Stimulated activated CD8-positive, alpha-beta memory T cell treated with anti-CD3 and anti-CD28 coated beads, Interleukin-7, amount 100 ng/mL, for 4 hours (primary cell): ENCODE results near the gene TSSK6.

Experiments used
- DNase-seq, 2 donors: peaks; one replicate each; pipeline ENCODE4 v3.0.0-alpha.2; 2020; ENCODE audit warnings: low read depth in 2 of 2

TSSK6 gene

DNA sequence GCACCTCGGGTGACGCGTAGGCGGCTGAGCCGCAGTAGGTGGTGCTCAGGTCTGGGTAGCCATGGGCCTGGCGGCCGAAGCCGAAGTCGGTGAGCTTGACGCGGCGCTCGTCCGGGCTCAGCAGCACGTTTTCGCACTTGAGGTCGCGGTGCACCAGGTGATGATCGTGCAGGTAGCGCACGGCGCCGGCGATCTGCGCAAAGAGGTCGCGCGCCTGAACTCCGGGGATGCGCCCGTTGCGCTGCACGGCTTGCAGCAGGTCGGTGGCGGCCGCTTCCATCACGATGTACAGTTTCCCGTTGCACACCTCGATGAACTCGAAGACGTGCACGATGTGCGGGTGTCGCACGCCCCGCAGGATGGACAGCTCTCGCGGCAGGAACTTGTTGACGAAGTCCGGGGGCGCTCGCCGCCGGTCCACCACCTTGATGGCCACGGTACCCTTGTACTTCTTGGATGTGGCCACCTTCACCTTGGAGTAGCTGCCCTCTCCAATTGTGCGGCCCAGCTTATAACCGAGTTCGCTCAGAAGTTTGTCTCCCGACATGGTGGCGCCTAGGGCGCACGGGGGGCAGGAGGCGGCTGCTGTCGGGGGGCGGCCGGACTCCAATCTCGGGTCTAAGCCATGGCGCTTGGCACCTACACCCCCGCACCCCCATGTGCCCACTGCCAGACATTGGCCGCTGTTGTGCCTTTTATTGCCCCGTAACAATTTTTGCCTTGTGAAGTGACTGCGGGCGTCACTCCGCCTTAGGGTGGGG, at the start of gene TSSK6:
TSS of gene TSSK6 (minus strand) at position 668 of the 761 bp plus-strand sequence. CDS start at position 547, 121 bp downstream.
- no peak for DNase-seq

DNA sequence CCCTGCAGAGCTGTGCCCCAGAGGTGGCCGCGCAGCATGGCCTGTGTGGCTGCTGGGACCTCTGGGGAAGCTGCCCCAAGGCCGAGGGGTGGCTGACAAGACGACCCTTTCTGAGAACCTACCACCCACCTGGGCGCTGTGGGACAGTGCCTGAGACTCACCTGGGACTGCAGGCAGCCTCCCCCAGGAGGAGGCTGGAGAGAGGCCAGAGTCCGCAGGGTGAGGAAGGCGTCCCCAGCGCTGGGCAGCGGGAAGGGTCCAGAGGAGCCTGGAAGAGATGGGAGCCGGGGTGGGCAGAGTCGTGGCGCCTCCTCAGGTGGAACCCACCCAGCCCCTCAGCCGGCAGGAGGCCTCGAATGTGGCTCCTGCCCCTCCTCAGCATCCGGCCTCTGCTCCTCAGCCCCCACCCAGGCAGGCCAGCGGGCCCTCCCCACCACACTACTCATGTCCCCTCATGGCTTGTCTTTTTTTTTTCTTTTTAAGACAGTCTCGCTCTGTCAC, 48.0 kb upstream of the TSSK6 start:
- no peak for DNase-seq

DNA sequence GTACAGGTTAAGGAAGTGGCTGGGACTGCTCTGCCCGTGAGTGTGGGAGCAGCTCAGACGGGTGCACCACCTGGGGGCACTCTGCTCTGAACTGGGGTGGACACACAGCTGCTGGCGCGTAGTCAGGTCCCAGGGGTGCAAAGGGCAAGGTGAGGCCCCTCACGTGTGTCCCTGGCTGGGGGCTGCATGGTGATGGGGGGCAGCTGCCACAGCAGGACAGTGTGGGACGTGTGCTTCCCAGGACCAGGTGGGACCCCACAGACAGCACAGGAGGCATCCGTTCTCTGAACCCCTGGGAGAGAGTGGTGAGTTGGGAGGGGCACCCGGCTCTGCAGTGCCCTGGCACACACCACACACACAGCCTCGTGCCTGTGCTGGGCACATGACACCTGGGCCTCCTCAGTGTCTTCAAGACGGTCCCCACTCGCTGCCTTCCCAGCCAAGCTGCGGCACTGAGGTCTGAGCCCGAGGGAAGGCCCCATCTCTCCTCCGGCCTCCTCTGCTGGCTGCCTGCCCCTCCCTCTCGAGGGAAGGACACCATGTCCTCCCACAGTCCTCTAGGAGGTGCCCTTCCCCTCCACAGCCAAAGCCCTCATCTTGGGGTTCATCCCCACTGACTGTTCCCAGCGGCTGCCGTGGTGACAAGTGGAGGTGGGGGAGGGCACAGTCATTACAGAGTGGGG, 47.5 kb upstream of the TSSK6 start:
- peak; percentile 22 to 30 for DNase-seq

DNA sequence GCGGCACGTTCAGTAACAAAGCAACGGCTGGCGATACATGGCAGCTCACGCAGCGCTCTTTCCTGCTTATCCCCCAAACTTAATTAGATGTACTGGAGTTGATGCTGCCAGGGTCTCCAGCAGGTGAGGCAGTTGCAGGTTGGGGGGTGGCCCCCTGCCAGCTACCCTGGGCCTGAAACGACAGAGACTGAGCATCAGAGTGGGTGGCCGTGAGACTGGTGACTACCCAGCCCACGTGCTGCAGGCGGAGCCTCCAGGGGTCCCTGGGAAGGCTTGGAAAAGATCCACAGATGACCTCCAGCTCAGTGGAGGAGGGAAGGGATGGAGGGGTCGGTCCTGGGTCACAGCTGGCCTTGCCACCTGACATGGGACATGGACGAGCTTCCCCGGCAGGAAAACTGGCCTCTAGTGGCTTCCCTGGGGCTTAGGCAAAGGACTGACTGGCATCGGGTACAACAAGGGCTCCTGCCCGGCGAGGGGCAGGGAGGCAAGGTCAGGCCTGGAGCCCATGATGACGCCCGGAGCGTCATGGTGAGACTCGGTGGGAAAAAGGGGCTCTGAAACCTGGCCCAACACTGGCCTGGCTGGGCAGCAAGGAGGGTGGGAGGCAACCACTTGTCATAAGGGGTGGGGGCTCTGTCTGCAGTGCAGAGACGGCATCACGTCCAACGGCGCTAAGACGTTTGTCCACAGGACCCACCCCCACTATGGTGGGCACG, 46.8 kb upstream of the TSSK6 start:
- DNase-seq = no peak

DNA sequence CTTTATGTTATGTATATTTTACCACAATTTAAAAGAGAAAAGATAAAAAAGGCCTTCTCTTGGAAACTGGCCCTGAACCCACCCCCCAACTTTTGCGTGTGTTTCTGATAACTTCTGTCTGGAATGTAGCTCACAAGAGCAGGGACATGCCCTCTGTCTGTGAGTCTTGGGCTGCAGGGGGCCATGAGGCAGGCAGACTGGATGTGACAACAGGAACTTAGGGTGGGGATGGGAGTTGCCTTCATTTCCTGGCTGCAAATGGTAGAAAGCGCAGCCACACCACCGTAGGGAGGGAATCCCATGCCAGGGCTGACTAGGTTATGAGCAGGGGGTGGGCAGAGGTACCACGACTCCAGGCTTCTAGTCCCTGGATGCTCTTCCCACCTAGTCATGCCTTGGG, 44.6 kb upstream of the TSSK6 start:
- no peak for DNase-seq

DNA sequence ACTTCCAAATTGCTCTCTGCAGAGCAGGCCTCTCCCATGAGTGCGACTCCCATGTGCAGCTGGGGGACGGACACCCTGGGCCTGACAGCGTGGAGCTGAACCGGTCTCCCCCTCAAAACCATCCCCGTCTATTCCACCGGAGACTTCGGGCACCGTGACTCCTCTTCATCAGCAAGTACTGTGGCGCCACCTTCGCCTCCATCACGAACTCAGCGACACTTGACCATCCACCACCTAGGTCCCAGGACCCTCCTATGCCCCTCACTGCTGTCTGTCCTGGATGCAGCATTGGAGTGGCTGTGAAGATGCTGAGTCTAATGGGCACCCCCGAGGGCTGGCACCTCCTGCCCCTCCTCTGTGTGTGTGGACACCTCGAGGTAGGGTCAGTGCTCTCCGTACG, 43.3 kb upstream of the TSSK6 start:
- no peak for DNase-seq

DNA sequence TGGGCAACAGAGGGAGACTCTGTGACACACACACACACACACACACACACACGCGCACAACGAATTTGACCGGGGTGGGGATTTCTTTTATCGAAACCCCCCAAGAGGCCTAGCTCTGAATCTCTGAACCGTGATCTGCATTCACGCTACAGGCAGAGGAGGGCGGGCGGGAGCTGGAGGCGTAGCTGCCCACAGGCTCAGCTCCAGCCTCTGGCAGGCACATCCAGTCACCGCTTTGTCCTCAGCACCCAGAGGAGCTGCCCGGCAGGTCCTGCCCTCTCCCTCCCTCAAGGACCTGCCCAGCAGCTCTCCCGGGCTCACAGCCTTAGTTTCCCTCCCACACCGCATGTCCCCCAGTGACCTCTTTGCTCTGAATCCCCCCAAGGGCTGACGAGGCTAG, 42.7 kb upstream of the TSSK6 start:
- DNase-seq = no peak

DNA sequence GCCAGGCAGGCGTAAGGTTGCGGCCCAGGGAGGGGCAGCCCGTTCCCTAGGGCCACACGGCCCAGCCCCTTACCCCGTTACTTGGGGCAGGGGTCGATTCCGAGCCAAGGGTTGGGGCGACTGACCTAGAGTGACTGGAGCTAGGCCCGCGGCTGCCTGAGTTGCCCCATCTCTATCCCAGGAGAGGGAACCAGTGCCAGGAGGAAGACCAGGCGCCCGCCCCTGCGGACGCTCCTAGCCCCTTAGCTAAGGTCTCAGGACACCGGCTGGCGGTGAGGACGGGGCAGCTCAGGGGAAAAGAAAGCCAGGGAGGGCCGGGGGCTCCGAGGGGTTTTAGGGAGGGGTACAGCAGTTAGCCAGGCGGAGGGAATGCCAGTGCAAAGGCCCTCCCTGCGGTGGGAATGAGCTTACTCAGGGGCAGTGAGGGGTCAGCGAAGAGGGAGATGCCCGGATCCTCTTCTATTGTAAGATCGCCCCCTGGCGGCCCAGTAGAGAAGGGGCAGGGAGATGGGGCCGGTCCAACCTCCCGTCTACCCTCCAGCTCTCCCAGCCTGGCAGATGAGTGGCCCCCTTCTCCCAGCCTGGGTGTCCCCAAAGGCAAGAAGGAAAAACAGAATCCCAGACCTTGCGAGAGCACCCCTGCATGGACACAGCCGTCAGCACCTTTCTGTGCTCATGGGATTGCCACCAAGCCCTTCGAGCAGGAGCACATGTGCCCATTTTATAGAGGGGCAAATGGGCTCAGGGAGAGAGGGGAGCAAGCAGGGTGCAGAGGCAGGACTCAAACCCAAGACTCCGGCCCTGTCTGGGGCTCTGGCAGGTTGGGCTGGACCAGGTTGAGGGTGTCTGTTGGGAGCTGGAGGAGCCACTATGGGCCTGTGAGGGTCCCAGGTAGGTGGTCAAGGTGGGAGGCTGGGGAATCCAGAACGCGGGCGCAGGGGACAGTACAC, 39.0 kb upstream of the TSSK6 start:
- peak; percentile 22 to 41 for DNase-seq

DNA sequence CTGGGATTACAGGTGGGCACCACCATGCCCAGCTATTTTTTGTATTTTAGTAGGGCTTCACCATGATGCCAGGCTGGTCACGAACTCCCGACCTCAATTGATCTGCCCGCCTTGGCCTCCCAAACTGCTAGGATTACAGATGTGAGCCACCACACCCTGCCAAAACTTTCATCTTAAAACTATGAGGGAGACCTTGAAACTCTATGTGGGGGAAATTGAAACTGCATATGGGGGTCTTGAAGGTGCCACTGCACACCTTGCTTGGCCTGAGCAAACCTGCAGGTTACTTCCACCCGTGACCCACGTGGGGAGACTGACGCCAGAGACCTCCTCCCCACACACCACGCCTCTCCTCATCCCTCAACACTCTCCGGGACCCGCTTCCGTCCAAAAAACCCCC, 38.3 kb upstream of the TSSK6 start:
- DNase-seq = no peak

DNA sequence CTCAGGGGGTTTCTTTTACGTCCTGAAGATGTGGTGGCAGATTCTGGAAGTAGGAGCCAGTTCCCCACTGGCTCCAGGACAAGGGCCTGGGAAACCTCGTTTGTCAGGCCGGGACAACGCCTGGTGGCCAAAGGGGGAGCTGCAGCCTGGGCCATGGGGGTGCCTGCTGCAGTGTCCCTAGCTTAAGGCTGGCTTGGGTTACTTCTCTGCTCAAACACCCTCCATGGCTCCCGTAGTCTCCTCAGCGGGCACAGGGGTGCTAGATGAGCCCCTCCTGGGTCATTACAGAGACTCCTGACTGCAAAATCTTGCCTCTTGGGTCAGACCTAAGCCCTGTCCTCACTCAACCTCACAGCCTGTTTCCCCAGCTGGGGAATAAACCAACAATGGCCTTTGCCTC, 37.5 kb upstream of the TSSK6 start:
- no peak for DNase-seq

DNA sequence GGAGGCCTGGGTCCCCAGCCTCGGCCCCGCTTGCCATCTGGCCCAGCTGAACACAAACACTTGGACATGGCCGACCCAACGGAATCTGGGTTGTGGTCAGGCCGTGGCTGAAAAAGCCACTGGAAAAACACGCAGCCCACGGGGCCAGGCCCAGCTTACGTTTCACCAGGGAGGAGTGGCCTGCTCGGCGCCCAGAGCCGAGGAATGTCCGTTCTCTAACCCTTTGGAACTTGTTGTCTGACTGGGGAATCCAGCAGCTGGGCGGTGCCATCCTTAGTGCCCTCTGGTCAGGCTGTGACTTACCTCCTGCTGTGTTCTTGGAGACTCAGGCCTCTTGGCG, 36.5 kb upstream of the TSSK6 start:
- no peak for DNase-seq

DNA sequence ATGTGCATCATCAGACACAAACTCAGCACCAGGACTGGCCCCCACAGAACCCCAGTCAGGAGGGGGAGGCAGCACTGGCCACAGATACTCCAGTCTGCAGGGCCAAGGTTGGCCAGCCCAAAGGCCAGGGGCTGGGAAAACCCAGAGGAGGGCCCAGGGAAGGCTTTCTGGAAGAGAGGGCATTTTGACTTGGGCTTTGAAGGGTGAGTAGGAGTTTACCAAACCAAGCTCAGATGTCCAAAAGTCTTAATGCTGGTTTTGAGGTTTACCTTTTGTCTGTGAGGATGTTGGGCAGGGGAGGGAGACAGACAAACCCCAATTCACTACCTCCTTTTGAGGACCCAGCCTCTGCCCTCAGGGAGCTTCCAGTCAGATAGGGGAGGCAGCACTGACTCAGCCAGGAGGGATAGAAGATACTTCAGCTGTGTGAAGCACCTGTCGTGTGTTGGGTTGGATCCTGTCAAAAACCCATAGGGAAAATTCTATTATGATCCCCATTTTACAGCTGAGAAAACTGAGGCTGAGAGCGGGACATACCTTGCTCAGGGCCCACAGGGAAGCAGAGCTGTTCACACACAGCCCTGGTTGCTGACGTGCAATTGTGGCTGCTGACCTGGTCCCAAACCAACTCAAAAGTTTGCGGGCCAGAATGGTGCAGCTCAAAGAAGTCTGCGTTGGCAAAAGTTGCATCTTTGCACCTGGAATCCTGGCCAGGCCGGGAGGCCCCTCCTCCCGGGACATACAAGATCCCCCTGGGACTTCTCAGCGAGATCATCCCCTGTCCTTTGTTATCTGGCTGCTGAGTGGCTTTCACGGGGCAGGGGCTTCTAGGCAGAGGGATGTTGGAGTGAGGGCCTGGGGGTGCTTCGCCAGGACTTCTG, 35.9 kb upstream of the TSSK6 start:
- no peak for DNase-seq

DNA sequence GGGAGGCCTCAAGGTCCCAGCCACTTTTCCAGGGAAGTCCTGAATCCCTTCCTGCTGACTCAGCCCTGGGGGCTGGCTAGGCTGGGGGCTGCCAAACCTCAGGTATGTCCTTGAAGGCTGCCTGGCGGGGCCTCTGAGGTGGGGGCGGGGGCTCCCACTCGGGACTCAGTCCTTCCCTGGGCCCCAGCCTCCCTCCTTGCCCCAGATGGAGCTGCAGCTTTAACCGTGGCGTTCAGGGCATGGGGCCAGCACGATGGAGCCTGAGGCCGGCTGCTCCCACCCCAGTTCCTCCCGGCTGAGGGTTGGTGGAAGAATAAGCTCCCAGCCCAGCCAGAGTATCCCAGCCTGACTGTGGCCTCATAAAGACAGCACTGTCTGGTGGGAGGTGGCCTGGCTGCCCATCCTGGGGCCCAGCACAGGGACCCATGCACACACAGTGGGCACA, 35.2 kb upstream of the TSSK6 start:
- DNase-seq = no peak

DNA sequence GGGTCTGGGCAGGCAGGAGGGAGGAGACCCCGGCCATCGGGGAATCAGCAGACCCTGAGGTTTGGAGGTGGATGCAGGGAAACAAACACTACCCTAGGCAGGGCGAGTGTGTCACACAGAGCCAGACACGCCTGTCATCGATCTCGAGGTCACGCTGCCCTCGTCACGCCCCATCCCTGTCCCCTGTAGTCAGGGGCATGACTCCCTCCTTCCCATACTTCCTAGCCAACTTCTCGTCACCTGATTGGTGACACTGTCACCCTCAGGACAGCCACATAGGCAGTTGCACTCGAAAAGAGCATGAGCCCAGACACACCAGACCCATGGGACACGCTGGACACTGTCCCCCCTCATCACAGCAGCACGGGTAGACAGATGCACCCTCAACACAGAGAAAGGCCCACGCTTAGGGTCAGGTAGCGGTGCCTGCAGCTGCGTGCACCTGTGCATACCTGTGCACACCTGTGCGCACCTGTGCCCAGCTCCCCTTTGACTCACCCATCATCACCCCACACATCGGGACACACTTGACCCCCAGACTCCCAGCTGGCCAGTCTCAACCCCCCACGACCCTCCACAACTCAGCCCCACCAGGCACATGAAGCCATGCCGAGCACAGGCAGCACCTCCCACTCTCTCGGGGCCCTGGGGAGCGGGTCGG, 34.6 kb upstream of the TSSK6 start:
- DNase-seq = no peak

DNA sequence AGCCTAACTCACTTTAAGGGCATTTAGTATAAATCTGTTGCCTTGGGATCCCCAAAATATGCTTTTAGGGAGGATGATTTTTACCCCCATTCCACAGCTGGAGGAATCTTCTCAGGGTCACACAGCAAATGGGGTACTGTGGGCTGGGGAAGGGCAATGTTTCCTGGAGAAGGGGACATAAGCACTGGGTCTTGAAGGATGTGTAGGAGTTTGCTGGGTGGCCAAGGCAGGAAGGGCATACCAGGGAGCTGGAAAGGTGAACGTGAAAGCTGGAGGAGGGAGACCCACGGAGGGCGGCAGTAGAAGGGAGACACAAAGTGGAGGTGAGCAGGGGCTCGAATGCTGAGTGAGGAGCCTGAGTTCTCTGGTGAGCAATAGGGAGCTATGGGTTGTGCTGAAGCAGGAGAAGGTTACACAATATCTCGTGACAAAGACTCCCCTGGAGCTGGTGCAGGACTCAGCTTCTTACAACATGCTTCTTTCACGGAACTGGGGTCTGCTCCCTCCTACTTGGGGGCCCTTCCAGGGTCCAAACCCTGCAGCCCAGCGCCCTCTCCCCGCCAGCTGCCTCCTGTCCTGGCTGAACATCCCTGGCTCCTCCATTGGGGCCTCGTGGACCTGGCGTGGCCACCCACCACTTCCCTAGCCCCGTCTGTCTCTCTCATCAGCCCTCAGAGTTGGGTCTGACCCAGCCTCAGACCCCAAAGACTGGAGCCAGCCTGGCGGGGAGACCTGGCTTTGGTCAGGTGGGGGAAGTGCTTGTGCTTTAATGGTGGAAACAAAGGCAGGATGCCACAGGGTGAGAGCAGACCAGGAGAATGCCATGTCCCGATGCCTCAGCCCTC, 33.8 kb upstream of the TSSK6 start:
- no peak for DNase-seq

DNA sequence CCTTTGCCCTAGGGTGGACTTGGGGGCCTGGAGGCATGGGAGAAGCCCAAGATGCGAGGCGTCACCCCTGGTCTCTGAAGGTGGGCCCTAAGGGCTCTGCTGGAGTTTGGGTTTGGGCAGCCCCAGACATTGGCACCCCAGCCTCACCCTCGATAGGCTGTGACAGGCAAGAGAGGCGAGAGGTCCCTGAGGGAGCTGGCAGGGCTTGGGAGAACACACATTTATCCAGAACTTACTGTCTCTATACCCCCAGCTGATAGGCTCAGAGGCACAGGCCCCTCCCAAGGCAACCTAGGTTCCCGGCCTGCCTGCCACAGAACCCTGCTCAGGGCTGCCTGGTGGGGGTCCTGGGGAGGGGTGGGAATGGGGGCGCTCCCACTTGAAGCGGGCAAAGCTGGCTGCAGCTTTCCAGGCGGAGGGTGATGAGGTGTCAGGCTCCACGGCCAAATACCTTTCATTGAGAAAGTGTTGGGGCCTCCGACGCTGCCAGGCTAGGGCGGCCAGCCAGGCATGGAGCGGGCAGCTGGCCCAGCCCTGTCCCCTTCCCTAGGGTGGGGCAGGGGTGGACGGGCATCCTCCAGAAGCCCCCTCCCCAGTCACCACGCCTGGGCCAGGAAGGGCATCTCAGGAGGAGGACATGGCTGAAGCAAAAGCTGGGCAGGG, 32.5 kb upstream of the TSSK6 start:
- no peak for DNase-seq

DNA sequence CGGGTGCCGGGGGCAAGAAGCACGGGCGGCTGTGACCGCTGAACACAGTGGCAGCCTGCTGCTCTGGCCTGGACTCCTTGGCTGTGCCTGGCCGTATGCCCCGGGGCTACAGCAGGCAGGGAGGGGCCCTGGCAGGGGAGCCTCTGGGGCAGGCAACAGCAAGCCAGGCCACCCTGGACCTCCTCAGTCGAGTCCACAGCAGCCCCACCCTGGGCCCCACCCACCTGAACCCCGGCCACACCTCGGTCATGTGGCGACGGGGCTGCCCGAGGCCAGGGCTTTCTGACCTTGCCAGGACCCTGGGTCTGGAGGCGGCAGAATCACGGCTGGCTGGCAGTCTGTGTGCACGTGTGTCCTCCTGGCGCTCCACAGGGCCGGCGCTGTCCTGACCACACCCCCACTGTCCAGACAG, 31.4 kb upstream of the TSSK6 start:
- no peak for DNase-seq

DNA sequence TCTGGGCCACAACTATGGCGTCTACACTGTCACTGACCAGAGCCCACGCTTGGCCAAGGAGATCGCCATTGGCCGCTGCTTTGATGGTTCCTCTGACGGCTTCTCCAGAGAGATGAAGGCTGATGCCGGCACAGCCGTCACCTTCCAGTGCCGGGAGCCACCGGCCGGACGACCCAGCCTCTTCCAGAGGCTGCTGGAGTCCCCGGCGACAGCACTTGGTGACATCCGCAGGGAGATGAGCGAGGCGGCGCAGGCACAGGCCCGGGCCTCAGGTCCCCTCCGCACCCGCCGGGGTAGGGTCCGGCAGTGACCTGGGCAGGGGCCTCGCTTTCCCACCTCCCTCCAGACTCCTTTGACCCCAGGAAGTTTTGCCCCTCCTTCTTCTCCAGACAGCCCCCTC, 30.4 kb upstream of the TSSK6 start:
- no peak for DNase-seq
